G401.6 (cell line): Measurements from ENCODE around the gene ZNF732.
"Not testable (repeated sequence)": the region's sequence is repeated elsewhere in the genome, so short reads cannot be mapped to it uniquely, and the experiment has no call there.

Experiments used
- FAIRE-seq: peaks from 2 replicates; lab custom pipeline; 2012; peaks lifted over from hg19 to GRCh38; lab: Jason Lieb, UNC

The ZNF732 gene

GRCh38 chr4:253936-254756 lies 51.1 kb downstream of the ZNF732 start:
- no peak for FAIRE-seq

- no peak for FAIRE-seq
Measured at GRCh38 chr4:252065-252601, 53.1 kb downstream of the ZNF732 start.

- no peak for FAIRE-seq
Measured at GRCh38 chr4:244471-244870, 60.8 kb downstream of the ZNF732 start.

- FAIRE-seq = no peak
Measured at GRCh38 chr4:243426-243825, 61.8 kb downstream of the ZNF732 start.

- no peak for FAIRE-seq
Measured at GRCh38 chr4:242121-242848, 63.0 kb downstream of the ZNF732 start.

GRCh38 chr4:241411-241810 lies 63.9 kb downstream of the ZNF732 start:
- not testable (repeated sequence) for FAIRE-seq

- no peak for FAIRE-seq
Measured at GRCh38 chr4:236028-236427, 69.2 kb downstream of the ZNF732 start.

- FAIRE-seq = no peak
Measured at GRCh38 chr4:234178-234577, 71.1 kb downstream of the ZNF732 start.

- FAIRE-seq = no peak
Measured at GRCh38 chr4:223913-224497, 81.3 kb downstream of the ZNF732 start.
